SK-N-SH (cell line): ENCODE data around the gene TRIP10.

ENCODE experiments used
- CTCF ChIP-seq: fragments of 200-600 bp; sonication (generic); IDR thresholded peaks from 2 replicates; pipeline ENCODE4 v1.6.1; 2017; ENCODE audit warnings: antibody characterized with exemption, mild to moderate bottlenecking, moderate library complexity
- EP300 ChIP-seq, 2 experiments: IDR thresholded peaks; 2 replicates each; pipeline versions ENCODE4 v1.4.0 to v1.6.1; 2012; ENCODE audit warnings: borderline replicate concordance in 1 of 2, low read depth in 1 of 2, low read length in 1 of 2
- JUND ChIP-seq: IDR thresholded peaks from 2 replicates; pipeline ENCODE4 v1.4.0; 2012
- MXI1 ChIP-seq: IDR thresholded peaks from 2 replicates; pipeline ENCODE4 v1.6.1; 2012; ENCODE audit warnings: mild to moderate bottlenecking, low read depth, low read length, improper control_type of control experiment
- NFIC ChIP-seq: IDR thresholded peaks from 2 replicates; pipeline ENCODE4 v1.4.0; 2012; ENCODE audit warnings: borderline replicate concordance
- POLR2AphosphoS5 ChIP-seq: IDR thresholded peaks from 2 replicates; pipeline ENCODE4 v1.6.1; 2012; ENCODE audit warnings: low read depth, low read length
- REST ChIP-seq: IDR thresholded peaks from 2 replicates; pipeline ENCODE4 v1.6.1; 2012; ENCODE audit warnings: mild to moderate bottlenecking, low read depth, low read length, moderate library complexity
- SIN3A ChIP-seq: IDR thresholded peaks from 2 replicates; pipeline ENCODE4 v1.6.1; 2012; ENCODE audit warnings: low read depth, mild to moderate bottlenecking, low read length, moderate library complexity, borderline replicate concordance
- SMC3 ChIP-seq: IDR thresholded peaks from 2 replicates; pipeline ENCODE4 v1.6.1; 2012; ENCODE audit warnings: low read depth, low read length, improper control_type of control experiment
- TCF12 ChIP-seq: IDR thresholded peaks from 2 replicates; pipeline ENCODE4 v1.4.0; 2012
- TEAD4 ChIP-seq: IDR thresholded peaks from 2 replicates; pipeline ENCODE4 v1.4.0; 2012; ENCODE audit warnings: mild to moderate bottlenecking, borderline replicate concordance; ENCODE audit not compliant: insufficient read depth
- YY1 ChIP-seq: IDR thresholded peaks from 2 replicates; pipeline ENCODE4 v1.4.0; 2012; ENCODE audit warnings: low read depth, mild to moderate bottlenecking
- TF ChIP-seq, protein P1 (sequence below): IDR thresholded peaks from 2 replicates; pipeline ENCODE4 v1.4.0; 2012; ENCODE audit warnings: low read depth

DNA sequence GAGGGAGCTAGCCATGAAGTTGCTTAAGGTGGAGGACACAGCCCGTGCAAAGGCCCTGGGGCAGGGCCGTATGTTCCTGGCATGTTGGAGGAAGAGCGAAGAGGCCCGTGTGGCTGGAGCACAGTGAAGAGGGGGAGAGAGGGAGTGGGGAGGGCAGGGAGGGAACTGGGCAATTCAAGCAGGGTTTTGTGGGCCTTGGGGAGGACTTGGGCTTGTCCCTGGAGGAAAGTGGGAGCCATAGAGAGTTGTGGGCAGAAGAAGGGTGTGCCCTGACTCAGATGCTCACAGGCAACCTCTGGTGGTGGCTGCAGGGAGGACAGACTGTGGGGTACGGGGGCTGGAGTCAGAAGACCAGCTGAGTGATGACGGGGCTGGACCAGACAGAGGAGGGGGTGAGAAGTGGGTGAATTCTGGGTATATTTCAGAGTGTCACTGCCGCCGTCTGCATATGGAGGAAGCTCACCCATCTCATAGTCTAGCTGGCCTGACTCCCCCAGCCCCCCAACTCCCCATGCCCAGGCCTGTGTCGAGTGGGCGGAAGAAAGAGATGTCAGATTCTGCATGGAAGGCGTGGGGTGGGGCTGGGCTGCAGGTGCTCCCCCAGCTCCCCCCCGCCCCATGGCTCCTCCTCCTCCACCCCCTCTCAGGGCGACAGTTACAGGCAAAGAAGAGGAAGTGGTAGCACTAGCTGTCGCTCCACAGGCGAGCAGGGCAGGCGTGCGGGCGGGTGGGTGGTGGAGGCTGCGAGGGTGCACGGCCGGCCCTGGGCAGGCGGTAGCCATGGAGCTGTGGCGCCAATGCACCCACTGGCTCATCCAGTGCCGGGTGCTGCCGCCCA, 32.8 kb downstream of the TRIP10 start, which contains the start of gene VAV1:
- TF ChIP-seq JUND = no peak
- no peak for TF ChIP-seq TCF12
- no peak for TF ChIP-seq TEAD4
- TF ChIP-seq SMC3 = no peak
- TF ChIP-seq REST = no peak
- TF ChIP-seq CTCF = no peak
- no peak for TF ChIP-seq MXI1
- no peak for TF ChIP-seq SIN3A
- TF ChIP-seq EP300 (IDR thresholded peaks at IDR 0.05; ENCODE audit: borderline replicate concordance in 1 of 2, low read depth in 1 of 2, low read length in 1 of 2) = no peak
- TF ChIP-seq, protein P1, sequence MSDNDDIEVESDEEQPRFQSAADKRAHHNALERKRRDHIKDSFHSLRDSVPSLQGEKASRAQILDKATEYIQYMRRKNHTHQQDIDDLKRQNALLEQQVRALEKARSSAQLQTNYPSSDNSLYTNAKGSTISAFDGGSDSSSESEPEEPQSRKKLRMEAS = no peak
- TF ChIP-seq POLR2AphosphoS5 = no peak
- TF ChIP-seq NFIC = no peak
- no peak for TF ChIP-seq YY1
